ENCODE results near the gene CACNA1B.

The CACNA1B gene

GRCh38 chr9:137975527-137975913, 97.9 kb downstream of the CACNA1B start:
- Histone ChIP-seq H3K27ac (no peak overlapping the region), H3K27me3 (ENCODE audit: insufficient read depth, low read depth) (no peaks in the 10 kb centered on the region), H2AFZ (ENCODE audit: low read depth) (no peak overlapping the region), H3K4me2 (no peak overlapping the region), H3K4me3 (IDR thresholded peaks at IDR 0.05; ENCODE audit: insufficient read depth, low read depth, low read length) (no peak overlapping the region), H3K36me3 (ENCODE audit: insufficient read depth) (no peaks in the 10 kb centered on the region), H3K79me2 (ENCODE audit: insufficient read depth, low read depth) (no peaks in the 10 kb centered on the region), H3K4me1 (ENCODE audit: low read depth, poor library complexity, severe bottlenecking) (no peaks in the 10 kb centered on the region), H4K20me1 (ENCODE audit: insufficient read depth) (no peaks in the 10 kb centered on the region), H3K9ac (no peak overlapping the region)
- no peak for TF ChIP-seq CTCF (conservative IDR thresholded peaks at IDR 0.05; ENCODE audit: low read depth, low read length)

- no peaks in the 10 kb centered on the region for H3K4me1 ChIP-seq (ENCODE audit: low read depth, poor library complexity, severe bottlenecking)
- H3K36me3 ChIP-seq (ENCODE audit: insufficient read depth), result no peaks in the 10 kb centered on the region
- H3K27me3 ChIP-seq (ENCODE audit: insufficient read depth, low read depth), result no peaks in the 10 kb centered on the region
- H3K4me3 ChIP-seq (IDR thresholded peaks at IDR 0.05; ENCODE audit: insufficient read depth, low read depth, low read length), result no peak overlapping the region
- no peaks in the 10 kb centered on the region for H3K79me2 ChIP-seq (ENCODE audit: insufficient read depth, low read depth)
- H3K27ac ChIP-seq, result no peak overlapping the region
- H3K4me2 ChIP-seq, result no peak overlapping the region
- H3K9ac ChIP-seq, result no peak overlapping the region
- no peaks in the 10 kb centered on the region for H4K20me1 ChIP-seq (ENCODE audit: insufficient read depth)
- no peak for TF ChIP-seq CTCF (conservative IDR thresholded peaks at IDR 0.05; ENCODE audit: low read depth, low read length)
- H2AFZ ChIP-seq (ENCODE audit: low read depth), result no peak overlapping the region
Measured at GRCh38 chr9:137975936-137976565, 98.5 kb downstream of the CACNA1B start.

GRCh38 chr9:137977571-137978261, 100.1 kb downstream of the CACNA1B start:
- Histone ChIP-seq H3K4me3 (IDR thresholded peaks at IDR 0.05; ENCODE audit: insufficient read depth, low read depth, low read length) (no peak overlapping the region), H3K79me2 (ENCODE audit: insufficient read depth, low read depth) (no peaks in the 10 kb centered on the region)
- no peak for TF ChIP-seq CTCF (conservative IDR thresholded peaks at IDR 0.05; ENCODE audit: low read depth, low read length)

GRCh38 chr9:137978262-137978714, 100.7 kb downstream of the CACNA1B start:
- Histone ChIP-seq H3K9ac (no peak overlapping the region), H4K20me1 (ENCODE audit: insufficient read depth) (no peaks in the 10 kb centered on the region), H2AFZ (ENCODE audit: low read depth) (no peak overlapping the region), H3K4me2 (no peak overlapping the region), H3K27me3 (ENCODE audit: insufficient read depth, low read depth) (no peaks in the 10 kb centered on the region), H3K4me3 (IDR thresholded peaks at IDR 0.05; ENCODE audit: insufficient read depth, low read depth, low read length) (no peak overlapping the region), H3K27ac (no peak overlapping the region), H3K36me3 (ENCODE audit: insufficient read depth) (no peaks in the 10 kb centered on the region), H3K4me1 (ENCODE audit: low read depth, poor library complexity, severe bottlenecking) (no peaks in the 10 kb centered on the region), H3K79me2 (ENCODE audit: insufficient read depth, low read depth) (no peaks in the 10 kb centered on the region)
- no peak for TF ChIP-seq CTCF (conservative IDR thresholded peaks at IDR 0.05; ENCODE audit: low read depth, low read length)

More at GRCh38 chr9:137977571-137978261, 100.1 kb downstream of the CACNA1B start:
- no peaks in the 10 kb centered on the region for H3K4me1 ChIP-seq (ENCODE audit: low read depth, poor library complexity, severe bottlenecking)
- no peak overlapping the region for H3K4me2 ChIP-seq
- no peak overlapping the region for H3K9ac ChIP-seq
- no peaks in the 10 kb centered on the region for H4K20me1 ChIP-seq (ENCODE audit: insufficient read depth)
- no peak overlapping the region for H2AFZ ChIP-seq (ENCODE audit: low read depth)
- H3K36me3 ChIP-seq (ENCODE audit: insufficient read depth), result no peaks in the 10 kb centered on the region
- H3K27ac ChIP-seq, result no peak overlapping the region
- no peaks in the 10 kb centered on the region for H3K27me3 ChIP-seq (ENCODE audit: insufficient read depth, low read depth)

All from KMS-11 (cell line).